HepG2 (cell line): ENCODE data around the gene FAM76A.

Experiments used
- ESRRA ChIP-seq: sonication (generic); formaldehyde crosslinking; IDR thresholded peaks from 2 replicates; pipeline ENCODE4 v1.5.1; 2020; ENCODE audit warnings: mild to moderate bottlenecking, low read depth, missing genetic modification reagents
- EZH2 ChIP-seq: conservative IDR thresholded peaks from 2 replicates; pipeline ENCODE4 v1.6.1; 2012; ENCODE audit warnings: mild to moderate bottlenecking, low read depth, low read length, moderate library complexity
- GLI4 ChIP-seq: sonication (generic); formaldehyde crosslinking; IDR thresholded peaks from 2 replicates; pipeline ENCODE4 v1.5.1; 2020; ENCODE audit warnings: missing genetic modification reagents, mild to moderate bottlenecking, moderate library complexity, borderline replicate concordance
- MEF2D ChIP-seq: sonication (generic); formaldehyde crosslinking; IDR thresholded peaks from 2 replicates; pipeline ENCODE4 v1.5.1; 2020; ENCODE audit warnings: mild to moderate bottlenecking, missing genetic modification reagents
- POLR2A ChIP-seq, 2 experiments: IDR thresholded peaks; 2 replicates each; pipeline ENCODE4 v1.6.1; 2011; ENCODE audit warnings: low read depth in 2 of 2, low read length in 2 of 2, mild to moderate bottlenecking in 1 of 2, moderate library complexity in 1 of 2; ENCODE audit not compliant: insufficient read depth in 1 of 2
- ZNF12 ChIP-seq: sonication (generic); formaldehyde crosslinking; IDR thresholded peaks from 2 replicates; pipeline ENCODE4 v1.5.0; 2020; ENCODE audit warnings: missing genetic modification reagents
- ZNF263 ChIP-seq: sonication (generic); formaldehyde crosslinking; IDR thresholded peaks from 2 replicates; pipeline ENCODE4 v1.4.0; 2020; ENCODE audit warnings: missing genetic modification reagents
- TF ChIP-seq, protein P1 (sequence below): sonication (generic); formaldehyde crosslinking; IDR thresholded peaks from 2 replicates; pipeline ENCODE4 v1.4.0; 2020; ENCODE audit warnings: missing genetic modification reagents, mild to moderate bottlenecking, borderline replicate concordance
- TF ChIP-seq, protein P2 (sequence below): sonication (generic); formaldehyde crosslinking; IDR thresholded peaks from 2 replicates; pipeline ENCODE4 v1.5.0; 2020; ENCODE audit warnings: mild to moderate bottlenecking, missing genetic modification reagents, moderate library complexity
- TF ChIP-seq, protein P3 (sequence below): sonication (generic); formaldehyde crosslinking; IDR thresholded peaks from 2 replicates; pipeline ENCODE4 v1.8.0; 2022; ENCODE audit warnings: mild to moderate bottlenecking, missing genetic modification reagents, moderate library complexity

DNA sequence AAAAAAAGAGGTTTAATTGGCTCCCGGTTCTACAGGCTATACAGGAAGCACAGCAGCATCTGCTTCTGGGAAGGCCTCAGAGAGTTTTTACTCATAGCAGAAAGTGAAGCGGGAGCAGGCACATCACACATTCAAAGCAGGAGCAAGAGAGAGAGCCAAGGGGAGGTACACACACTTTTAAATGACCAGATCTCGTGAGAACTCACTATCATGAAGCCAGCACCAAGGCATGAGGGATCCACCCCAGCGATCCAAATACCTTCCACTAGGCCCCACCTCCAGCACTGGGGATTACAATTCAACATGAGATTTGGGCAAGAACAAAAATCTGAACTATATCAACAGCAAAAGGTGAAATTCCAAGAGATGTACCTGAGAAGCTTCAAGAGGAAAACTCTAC, 20.8 kb upstream of the FAM76A start:
- no peak for TF ChIP-seq POLR2A (IDR thresholded peaks at IDR 0.05; ENCODE audit: insufficient read depth in 1 of 2, low read depth in 2 of 2, low read length in 2 of 2)
- TF ChIP-seq MEF2D (CRISPR knock-in tag) = no peak
- no peak for TF ChIP-seq GLI4 (CRISPR knock-in tag)
- TF ChIP-seq, protein P1, sequence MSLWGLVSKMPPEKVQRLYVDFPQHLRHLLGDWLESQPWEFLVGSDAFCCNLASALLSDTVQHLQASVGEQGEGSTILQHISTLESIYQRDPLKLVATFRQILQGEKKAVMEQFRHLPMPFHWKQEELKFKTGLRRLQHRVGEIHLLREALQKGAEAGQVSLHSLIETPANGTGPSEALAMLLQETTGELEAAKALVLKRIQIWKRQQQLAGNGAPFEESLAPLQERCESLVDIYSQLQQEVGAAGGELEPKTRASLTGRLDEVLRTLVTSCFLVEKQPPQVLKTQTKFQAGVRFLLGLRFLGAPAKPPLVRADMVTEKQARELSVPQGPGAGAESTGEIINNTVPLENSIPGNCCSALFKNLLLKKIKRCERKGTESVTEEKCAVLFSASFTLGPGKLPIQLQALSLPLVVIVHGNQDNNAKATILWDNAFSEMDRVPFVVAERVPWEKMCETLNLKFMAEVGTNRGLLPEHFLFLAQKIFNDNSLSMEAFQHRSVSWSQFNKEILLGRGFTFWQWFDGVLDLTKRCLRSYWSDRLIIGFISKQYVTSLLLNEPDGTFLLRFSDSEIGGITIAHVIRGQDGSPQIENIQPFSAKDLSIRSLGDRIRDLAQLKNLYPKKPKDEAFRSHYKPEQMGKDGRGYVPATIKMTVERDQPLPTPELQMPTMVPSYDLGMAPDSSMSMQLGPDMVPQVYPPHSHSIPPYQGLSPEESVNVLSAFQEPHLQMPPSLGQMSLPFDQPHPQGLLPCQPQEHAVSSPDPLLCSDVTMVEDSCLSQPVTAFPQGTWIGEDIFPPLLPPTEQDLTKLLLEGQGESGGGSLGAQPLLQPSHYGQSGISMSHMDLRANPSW (CRISPR knock-in tag) = no peak
- TF ChIP-seq, protein P2, sequence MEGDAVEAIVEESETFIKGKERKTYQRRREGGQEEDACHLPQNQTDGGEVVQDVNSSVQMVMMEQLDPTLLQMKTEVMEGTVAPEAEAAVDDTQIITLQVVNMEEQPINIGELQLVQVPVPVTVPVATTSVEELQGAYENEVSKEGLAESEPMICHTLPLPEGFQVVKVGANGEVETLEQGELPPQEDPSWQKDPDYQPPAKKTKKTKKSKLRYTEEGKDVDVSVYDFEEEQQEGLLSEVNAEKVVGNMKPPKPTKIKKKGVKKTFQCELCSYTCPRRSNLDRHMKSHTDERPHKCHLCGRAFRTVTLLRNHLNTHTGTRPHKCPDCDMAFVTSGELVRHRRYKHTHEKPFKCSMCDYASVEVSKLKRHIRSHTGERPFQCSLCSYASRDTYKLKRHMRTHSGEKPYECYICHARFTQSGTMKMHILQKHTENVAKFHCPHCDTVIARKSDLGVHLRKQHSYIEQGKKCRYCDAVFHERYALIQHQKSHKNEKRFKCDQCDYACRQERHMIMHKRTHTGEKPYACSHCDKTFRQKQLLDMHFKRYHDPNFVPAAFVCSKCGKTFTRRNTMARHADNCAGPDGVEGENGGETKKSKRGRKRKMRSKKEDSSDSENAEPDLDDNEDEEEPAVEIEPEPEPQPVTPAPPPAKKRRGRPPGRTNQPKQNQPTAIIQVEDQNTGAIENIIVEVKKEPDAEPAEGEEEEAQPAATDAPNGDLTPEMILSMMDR (CRISPR knock-in tag) = no peak
- TF ChIP-seq, protein P3, sequence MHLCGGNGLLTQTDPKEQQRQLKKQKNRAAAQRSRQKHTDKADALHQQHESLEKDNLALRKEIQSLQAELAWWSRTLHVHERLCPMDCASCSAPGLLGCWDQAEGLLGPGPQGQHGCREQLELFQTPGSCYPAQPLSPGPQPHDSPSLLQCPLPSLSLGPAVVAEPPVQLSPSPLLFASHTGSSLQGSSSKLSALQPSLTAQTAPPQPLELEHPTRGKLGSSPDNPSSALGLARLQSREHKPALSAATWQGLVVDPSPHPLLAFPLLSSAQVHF = no peak
- TF ChIP-seq EZH2 = no peak
- TF ChIP-seq ZNF263 (CRISPR knock-in tag) = no peak
- TF ChIP-seq ZNF12 (CRISPR knock-in tag) = no peak
- no peak for TF ChIP-seq ESRRA (CRISPR knock-in tag)
